ENCODE results near the gene TCAP.

DNA sequence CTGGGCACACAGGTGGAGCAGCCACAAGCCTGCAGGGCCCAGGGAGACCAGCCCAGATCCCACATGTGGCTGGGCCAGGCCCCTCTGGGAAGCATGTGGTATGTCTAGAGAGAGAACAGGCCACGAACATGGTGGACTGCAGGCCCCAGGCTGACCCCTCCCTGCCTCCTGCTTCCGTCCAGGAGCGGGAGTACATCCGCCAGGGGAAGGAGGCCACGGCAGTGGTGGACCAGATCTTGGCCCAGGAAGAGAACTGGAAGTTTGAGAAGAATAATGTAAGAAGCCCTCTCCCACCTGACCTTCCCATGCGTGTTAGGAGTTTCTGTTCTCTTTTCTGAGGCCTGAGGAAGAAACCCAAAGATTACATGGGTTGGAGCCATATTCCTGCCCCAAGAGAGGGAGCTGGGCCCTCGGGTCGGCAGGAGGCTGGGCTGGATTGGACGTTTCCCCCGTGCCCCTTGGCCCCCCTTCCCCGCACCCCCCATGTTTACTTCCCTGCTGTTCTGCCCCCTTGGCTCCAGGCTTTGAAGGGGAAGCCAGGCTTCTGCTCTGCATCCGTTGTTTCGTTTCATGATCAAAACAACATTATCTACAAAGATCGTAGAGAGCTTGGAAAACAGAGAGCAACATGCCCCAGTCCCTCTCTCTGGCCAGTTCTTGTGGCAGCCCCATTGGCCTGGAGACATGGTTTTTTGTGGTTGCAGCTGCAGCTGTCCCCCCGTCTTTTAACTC lies 5.7 kb upstream of the TCAP start:
- no peak for TF ChIP-seq SMC3 (IDR thresholded peaks at IDR 0.05; ENCODE audit: low read depth, low read length)
- TF ChIP-seq RAD21 (IDR thresholded peaks at IDR 0.05; ENCODE audit: low read length), result no peak
- TF ChIP-seq, protein P1, sequence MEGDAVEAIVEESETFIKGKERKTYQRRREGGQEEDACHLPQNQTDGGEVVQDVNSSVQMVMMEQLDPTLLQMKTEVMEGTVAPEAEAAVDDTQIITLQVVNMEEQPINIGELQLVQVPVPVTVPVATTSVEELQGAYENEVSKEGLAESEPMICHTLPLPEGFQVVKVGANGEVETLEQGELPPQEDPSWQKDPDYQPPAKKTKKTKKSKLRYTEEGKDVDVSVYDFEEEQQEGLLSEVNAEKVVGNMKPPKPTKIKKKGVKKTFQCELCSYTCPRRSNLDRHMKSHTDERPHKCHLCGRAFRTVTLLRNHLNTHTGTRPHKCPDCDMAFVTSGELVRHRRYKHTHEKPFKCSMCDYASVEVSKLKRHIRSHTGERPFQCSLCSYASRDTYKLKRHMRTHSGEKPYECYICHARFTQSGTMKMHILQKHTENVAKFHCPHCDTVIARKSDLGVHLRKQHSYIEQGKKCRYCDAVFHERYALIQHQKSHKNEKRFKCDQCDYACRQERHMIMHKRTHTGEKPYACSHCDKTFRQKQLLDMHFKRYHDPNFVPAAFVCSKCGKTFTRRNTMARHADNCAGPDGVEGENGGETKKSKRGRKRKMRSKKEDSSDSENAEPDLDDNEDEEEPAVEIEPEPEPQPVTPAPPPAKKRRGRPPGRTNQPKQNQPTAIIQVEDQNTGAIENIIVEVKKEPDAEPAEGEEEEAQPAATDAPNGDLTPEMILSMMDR (IDR thresholded peaks at IDR 0.05), result no peak
- TF ChIP-seq TAF1 (IDR thresholded peaks at IDR 0.05; ENCODE audit: borderline replicate concordance, low read depth, low read length), result no peak
- no peak for TF ChIP-seq JUND (IDR thresholded peaks at IDR 0.05)

Data from SK-N-SH (cell line).